Stimulated activated naive CD4-positive, alpha-beta T cell treated with Interleukin-2 at 50 U/mL for 16 hours (primary cell): ENCODE results near the gene RAB1A.
"Not testable (repeated sequence)": the region's sequence is repeated elsewhere in the genome, so short reads cannot be mapped to it uniquely, and the experiment has no call there.

Experiments
- DNase-seq: peaks from one replicate; lab custom pipeline; 2025; lab: John Stamatoyannopoulos, UW

RAB1A gene

DNA sequence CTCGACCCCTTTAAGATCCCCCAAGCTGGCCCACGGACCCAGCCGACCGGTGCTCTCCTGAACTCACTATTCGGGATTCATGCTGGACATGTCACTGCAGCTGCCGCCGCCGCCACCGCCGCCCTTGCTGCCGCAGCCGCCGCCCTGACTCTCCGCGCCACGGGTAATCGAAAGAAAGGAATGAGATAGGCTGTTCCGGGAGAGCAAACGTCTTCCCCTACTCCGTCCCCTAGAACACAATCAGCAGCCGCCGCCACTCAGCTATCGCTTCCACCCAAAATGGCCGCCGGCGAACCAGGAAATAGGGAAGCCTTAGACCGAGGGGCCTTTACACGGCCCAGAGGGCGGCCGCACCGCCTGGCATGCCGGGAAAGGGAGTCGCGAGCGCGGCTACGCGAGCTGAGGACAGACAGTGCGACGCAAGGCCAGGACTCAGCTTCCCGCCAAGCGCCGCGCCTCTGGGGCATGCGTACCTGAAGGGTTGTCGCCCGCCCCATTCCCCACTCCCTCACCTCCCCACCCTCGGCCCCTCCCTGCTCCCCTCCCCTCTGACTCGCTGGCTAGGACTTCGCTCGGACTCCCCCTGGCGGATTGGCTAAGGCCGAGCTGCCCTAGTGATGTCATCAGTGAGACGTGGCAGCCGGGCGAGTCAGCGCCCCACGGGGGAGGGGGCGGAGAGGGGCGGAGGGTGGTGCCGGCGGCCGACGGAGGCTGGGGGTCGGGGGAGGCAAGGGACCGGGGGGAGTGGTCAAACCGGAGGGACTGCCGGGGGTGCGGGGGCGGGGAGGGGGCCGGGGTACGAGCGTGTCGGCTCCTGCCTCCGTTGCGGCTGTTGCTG, at the start of gene RAB1A:
Gene RAB1A, minus strand, starts transcription at position 281 of the 838 bp plus-strand sequence. Its CDS starts 191 bp downstream, at position 90.
- peak; percentile 100 for DNase-seq

GRCh38 chr2:65177751-65178442, 48.0 kb upstream of the RAB1A start:
- no peak for DNase-seq

DNA sequence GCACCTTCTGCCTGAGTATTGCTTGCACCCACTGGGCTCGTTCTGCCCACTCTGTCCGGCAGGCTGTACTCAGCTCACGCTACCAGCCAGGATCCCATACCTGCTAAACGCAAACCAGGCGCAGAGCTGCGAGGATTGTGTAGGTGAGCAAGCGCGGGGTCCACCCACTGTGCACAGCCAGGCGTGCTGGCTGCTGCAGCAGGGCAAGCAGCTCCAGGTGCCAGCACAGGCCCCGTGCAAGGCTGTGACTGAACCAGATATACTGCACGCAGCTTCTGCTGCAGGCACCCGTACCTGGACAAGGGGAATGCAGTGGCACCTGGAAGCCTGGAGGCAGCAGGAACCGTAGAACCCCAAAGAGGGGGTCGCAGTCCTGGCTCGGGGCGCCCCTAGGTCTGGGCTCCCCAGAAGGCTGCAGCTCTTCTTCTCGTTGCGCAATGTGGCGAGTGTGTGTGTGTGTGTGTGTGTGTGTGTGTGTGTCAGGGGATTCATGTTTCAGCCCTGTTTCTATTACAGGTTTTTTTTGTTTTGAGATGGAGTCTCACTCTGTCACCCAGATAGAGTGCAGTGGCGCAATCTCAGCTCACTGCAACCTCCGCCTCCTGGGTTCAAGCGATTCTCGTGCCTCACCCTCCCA, 46.1 kb upstream of the RAB1A start:
- DNase-seq = no peak

DNA sequence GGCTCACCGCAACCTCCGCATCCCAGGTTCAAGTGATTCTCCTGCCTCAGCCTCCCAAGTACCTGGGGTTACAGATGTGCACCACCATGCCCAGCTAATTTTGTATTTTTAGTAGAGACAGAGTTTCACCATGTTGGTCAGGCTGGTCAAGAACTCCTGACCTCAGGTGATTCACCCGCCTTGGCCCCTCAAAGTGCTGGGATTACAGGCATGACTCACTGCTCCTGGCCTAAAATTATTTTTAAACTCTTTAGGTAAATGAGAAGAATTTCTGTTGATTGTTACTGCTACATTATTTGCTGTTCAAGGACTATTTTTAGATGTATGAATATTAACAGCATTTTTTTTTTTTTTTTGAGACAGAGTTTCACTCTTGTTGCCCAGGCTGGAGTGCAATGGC, 44.1 kb upstream of the RAB1A start:
- not testable (repeated sequence) for DNase-seq

- no peak for DNase-seq
These were observed 43.3 kb upstream of the RAB1A start for GRCh38 chr2:65172994-65173790.

DNA sequence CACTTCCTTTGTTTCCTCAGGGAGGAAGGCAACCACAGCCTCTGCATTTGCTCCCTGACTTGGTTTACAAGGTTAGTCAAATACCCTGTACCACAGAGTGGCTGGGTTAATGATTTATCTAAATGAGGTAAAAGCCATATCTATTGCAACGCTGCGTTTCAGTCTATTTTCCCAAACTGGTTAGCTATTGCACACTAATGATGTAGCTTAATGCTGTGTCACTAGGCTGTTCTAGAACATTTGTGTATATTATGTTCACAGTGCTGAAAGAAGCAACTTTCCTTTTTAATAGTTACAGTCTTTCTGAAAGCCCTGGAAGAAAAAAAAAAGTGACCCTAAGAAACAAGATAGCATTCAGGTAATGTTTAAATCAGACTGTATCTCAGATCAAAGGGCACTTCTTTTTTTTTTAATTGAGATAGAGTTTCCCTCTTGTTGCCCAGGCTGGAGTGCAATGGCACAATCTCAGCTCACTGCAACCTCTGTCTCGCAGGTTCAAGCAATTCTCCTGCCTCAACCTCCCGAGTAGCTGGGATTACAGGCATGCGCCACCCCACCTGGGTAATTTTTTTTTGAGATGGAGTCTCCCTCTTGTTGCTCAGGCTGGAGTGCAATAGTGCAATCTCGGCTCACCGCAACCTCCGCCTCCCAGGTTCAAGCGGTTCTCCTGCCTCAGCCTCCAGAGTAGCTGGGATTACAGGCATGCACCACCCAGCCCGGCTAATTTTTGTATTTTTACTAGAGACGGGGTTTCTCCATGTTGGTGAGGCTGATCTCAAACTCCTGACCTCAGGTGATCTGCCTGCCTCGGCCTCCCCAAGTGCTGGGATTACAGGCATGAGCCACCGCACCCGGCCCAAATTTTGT, 40.9 kb upstream of the RAB1A start:
- not testable (repeated sequence) for DNase-seq

GRCh38 chr2:65169760-65170136, 39.8 kb upstream of the RAB1A start:
- no peak for DNase-seq

DNA sequence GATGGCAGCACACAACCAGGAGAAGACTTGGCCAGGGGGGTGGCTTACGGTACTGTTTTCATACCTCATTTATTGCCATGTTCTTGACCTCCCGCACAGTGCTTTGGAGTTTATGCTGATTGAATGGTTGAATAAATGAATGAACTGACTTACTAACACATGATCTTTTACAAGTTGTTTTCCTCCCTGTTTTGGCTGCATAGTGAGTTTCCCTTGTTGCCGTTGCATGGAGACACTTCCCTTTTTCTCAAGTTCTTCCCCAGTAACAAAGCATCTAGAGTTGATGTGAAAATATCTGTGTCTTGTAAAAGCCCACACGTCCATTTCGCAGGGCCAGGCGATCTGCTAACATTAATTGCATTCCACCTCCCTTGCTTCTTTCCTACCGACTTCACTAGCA, 35.7 kb upstream of the RAB1A start:
- DNase-seq = no peak

DNA sequence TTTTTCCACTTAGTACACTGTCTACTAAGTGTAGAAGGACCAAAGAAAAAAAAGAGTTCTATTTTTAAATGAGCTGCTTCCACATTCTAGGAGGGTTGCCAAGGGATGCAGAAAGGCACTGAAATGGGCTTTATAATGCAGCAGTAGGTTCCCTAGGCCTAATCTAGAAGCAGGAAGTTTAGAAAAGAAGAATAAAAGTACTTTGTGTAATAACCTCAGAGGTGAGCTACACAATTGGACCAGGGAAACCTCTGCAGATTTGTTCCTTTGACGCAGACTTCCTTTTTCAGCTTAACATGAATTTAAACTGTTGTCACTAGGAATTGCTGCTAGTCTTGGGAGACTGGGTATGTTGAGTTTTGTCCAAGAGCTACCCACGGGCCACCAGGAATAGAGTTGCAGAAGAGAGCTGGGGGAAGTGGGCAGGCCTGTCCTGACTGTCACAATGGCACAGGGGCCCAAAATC, 34.6 kb upstream of the RAB1A start:
- DNase-seq = no peak

DNA sequence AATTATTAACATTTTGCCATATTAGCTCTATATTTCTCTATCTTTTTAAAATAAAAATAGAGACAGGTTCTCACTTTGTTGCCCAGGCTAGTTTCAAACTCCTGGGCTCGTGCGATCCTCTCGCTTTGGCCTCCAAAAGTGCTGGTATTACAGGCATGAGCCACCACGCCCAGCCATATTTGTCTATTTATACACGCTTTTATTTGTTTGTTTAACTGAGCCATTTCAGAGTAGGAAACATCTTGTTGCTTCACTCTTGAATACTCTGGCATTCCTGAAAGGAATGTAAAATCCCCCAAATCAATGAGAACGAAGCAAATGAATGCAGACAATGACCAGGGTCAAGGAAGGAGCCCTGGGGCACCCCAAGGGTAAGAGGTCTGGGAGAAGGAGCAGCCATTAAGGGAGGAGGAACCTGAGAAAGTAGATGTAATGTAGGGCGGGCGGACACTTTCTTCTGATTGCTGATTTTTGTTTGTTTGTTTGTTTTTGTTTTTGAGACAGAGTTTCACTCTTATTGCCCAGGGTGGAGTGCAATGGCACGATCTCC, 31.7 kb upstream of the RAB1A start:
- no peak for DNase-seq

- DNase-seq = no peak
These were observed 30.0 kb upstream of the RAB1A start for GRCh38 chr2:65159906-65160305.

DNA sequence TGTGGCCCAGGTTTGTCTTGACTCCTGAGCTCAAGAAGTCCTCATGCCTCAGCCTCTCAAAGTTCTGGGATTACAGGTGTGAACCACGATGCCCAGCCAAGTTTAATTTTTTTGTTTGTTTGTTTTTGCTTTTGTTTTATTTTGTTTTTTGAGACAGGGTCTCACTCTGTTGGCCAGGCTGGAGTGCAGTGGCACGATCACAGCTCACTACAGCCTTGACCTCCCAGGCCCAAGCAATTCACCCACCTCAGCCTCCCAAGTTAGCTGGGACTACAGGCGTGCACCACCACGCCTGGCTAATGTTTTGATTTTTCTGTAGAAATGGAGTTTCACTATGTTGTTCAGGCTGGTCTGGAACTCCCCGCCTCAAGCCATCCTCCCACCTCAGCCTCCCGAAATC, 29.4 kb upstream of the RAB1A start:
- DNase-seq = no peak

DNA sequence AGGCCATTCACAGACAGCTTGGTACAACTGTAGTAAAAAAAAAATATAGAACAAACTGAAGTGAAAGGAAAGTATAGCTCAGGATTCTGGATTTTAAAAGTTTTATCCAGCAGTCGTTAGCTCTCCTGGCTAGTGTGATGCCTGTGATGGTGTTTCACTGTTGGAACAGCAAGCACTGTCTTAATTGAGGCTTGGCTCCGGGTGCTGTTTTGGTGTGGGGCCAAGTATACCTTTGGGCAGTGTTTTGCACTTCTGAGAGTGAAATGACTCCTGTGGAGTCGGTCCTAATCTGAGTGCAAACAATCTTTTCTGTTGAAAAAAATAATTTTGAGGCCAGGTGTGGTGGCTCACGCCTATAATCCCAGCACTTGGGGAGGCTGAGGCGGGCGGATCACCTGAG, 28.7 kb upstream of the RAB1A start:
- no peak for DNase-seq

GRCh38 chr2:65157856-65158255, 27.9 kb upstream of the RAB1A start:
- DNase-seq = not testable (repeated sequence)

DNA sequence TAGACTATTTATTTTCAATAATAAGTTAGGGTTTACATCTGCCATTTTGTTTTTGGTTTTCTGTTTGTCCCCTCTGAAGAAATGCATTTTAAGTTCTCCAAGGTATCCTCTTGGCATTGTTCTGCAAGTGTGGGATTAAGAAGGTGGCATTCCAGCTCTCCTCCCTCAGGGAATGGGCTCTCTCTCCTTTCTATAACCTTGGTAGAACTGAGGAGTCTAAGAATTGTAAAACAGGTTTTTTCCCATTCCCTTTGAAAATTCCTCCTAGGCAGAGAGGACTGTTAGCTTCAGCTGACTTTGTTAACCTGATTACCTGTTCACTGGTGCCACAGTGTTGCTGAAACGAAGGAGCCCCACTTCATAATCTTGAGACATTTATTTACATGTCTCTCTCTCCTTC, 26.1 kb upstream of the RAB1A start:
- DNase-seq = no peak

GRCh38 chr2:65153515-65153914, 23.6 kb upstream of the RAB1A start:
- no peak for DNase-seq

- no peak for DNase-seq
These were observed 16.2 kb upstream of the RAB1A start for GRCh38 chr2:65146078-65146477.

GRCh38 chr2:65144571-65144970, 14.7 kb upstream of the RAB1A start:
- DNase-seq = no peak

- DNase-seq = no peak
These were observed 12.6 kb upstream of the RAB1A start for GRCh38 chr2:65142515-65142914.

DNA sequence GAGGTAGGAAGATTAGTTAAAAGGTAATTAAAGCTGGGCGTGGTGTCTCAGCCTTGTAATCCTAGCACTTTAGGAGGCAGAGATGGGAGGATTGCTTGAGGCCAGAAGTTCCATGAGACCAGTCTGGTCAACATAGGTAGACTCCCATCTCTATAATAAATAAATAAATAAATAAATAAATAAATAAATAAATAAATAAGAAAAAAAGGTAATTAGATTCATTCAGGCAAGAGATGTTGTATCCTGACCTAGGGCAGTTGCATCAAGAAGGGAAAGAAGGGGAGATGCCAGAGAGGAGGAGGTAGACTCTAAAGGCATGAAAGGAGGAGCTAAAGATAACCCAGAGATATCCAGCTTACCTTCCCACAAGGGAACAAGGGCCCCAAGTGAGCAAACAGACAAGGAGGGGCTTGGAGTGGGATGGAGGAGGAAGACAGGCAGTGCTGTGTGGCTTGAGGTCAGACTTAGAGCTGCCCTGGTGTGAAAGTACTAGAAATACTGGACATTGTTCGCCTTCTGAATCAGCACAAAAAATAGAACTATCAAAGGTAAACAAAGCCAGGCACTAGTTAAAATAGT, 7.4 kb upstream of the RAB1A start:
- no peak for DNase-seq
